Activated CD4-positive, CD25-positive, alpha-beta regulatory T cell treated with anti-CD3 and anti-CD28 coated beads, Interleukin-2, amount 50 U/mL, for 72 hours (primary cell): ENCODE data around the gene CRYBG1.
"Not testable (repeated sequence)": the region's sequence is repeated elsewhere in the genome, so short reads cannot be mapped to it uniquely, and the experiment has no call there.

Experiments used
- DNase-seq: peaks from one replicate; pipeline ENCODE4 v3.0.0; 2021

The CRYBG1 gene

DNA sequence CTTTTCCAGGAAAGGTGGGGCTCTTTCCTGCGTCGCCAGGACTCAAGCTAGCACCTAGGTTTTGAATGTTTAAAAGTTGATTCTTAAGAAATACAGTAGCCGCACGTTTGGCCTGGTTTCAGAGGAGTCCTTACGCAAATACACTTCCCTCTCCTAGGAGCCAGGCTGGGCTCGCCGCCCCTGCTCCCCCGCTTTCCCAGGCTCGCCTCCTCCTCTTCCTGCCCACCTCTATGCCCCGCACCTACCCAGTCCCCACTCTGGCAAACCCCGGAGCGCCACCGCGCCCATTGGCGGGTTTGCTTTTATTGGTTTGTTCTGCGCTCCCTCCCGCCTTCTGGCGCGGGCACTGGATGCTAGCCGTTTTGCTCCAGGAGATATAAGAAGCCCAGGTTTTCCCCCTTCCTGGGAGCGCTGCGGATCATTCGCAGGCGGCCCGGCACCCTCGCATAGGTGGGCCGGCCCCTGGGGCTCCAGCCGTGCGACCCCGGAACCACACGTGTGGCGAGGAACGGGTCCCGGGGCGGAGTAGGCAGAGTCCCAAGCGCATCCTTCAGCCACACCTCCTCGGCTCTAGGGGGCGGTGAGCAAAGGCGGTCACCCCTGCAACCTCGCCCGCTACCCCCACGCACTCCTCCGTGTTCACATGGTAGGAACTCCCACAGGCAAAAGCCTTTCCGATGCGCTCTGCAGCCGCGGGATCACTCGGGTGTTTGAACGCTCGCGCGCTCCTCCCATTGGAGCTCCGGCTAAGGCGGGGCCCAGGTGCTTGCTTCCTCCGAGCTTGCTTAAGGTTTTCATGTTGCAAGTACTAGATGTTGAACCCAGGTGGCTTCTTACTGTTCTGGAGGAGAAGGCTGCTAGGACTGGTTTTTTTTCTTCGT is 149.8 kb downstream of the CRYBG1 start:
- DNase-seq = peak; percentile 61

DNA sequence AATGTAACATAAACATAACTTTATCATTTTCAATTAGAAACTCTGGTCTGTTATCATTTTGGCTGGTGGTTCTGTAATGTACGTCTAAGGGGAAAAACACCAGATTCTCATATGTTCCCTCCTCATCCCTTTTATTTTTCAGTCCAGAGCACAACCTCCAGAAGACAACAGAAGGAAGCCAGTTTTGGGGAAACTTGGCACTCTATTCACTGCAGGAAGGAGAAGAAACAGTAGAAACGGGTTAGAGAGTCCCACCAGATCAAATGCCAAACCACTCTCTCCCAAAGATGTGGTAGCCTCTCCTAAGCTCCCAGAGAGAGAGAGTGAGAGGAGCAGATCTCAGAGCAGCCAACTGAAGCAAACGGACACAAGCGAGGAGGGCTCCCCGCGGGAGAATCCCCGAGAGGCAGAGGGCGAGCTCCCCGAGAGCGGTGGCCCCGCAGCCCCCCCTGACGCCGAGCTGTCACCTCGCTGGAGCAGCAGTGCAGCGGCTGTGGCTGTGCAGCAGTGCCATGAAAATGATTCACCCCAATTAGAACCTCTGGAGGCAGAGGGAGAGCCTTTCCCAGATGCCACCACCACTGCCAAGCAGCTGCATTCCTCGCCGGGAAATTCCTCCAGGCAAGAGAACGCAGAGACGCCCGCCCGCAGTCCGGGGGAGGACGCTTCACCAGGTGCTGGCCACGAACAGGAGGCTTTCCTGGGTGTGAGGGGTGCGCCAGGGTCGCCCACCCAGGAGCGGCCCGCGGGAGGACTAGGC is 151.0 kb downstream of the CRYBG1 start:
- DNase-seq = peak; percentile 38

DNA sequence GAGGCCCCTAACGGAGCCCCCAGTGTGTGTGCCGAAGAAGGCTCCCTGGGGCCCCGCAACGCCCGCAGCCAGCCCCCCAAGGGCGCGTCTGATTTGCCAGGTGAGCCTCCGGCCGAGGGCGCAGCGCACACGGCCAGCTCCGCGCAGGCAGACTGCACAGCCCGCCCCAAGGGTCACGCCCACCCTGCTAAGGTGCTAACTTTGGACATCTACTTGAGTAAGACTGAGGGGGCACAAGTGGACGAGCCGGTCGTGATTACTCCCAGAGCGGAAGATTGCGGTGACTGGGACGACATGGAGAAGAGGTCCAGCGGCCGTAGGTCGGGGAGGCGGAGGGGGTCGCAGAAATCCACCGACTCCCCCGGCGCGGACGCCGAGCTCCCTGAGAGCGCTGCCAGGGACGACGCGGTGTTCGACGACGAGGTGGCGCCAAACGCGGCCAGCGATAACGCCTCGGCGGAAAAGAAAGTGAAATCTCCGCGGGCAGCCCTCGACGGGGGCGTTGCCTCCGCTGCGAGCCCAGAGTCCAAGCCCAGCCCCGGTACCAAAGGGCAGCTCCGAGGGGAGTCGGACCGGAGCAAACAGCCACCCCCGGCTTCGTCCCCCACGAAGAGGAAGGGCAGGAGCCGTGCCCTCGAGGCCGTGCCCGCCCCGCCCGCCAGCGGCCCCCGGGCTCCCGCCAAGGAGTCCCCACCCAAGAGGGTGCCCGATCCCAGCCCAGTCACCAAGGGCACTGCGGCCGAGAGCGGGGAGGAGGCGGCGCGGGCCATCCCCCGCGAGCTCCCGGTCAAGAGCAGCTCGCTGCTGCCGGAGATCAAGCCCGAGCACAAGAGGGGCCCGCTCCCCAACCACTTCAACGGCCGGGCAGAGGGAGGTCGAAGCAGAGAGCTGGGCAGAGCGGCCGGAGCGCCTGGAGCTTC is 151.8 kb downstream of the CRYBG1 start:
- peak; percentile 81 for DNase-seq

DNA sequence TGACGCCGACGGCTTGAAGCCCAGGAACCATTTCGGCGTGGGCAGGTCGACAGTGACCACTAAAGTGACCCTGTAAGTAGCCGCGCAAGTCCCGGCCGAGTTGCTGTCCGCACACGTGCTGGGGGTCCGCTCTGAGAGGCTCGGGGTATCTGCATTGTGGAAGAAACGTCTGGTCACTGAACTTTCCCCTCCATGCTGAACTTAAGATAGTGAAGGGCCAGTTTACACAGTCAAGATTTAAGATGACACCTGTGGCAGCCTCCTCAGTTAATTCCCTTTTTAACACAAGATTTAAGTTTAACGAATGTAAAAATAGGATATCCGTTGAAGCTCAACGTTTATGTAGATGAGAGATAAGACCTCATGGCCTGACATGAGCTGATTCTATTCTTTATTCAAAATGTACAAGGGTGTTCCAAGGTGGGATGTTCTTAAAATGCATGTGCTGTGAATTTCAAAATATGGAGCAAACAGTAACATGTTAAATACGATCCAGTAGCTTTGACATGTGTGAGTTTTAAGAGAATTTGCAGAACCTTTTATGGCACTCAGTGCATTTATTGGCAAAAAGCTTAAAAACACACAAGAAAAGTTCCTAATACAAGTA is 152.6 kb downstream of the CRYBG1 start:
- no peak for DNase-seq

DNA sequence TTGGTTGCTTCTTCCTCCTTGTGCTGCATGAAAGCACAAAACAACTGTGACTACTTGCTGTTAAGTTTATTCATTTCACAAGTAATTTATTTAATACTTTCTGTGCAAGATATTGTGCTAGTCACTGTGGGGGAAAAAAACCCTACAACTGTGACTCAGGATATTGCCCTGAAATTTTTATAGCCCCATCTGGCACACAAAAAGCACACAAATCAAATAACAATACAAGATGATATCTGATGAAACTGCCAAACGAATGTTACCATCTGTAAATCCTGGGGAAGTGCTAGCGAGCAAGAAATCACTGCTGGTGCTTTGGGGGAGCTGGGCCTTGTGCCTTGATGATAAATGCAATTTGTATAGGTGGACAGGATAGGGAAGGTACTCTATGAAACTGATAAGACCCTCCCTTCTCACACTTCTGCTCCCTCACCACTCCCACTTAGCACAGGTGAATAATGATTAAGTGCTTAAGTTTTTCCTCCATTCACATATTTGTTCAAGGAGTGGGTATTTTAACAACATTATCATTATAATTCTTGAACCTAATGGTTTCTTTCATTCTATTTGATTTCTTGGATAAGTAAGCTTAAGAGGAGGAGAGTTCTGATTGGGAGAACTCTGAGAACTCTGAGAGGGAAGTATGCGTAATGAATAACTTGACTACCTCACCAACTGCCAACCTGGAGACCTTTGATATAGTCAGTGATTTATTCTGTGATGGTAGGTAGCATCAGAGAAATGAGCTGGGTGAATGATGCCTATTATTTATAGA is 153.5 kb downstream of the CRYBG1 start:
- DNase-seq = no peak

DNA sequence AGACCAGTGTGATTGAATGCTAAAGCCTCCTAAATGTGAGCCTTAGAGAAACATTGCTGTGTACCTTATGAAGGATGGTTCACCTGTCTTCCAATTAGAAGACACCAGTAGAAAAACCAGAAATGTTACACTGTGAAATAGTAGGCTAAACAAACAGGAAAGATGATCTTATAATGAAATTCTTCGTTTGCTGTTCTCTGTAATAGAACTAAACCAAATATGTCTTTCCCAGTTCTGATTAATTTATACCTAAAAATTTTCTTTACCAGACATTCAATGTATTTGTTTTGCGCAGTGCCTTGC is 154.0 kb downstream of the CRYBG1 start:
- DNase-seq = no peak

DNA sequence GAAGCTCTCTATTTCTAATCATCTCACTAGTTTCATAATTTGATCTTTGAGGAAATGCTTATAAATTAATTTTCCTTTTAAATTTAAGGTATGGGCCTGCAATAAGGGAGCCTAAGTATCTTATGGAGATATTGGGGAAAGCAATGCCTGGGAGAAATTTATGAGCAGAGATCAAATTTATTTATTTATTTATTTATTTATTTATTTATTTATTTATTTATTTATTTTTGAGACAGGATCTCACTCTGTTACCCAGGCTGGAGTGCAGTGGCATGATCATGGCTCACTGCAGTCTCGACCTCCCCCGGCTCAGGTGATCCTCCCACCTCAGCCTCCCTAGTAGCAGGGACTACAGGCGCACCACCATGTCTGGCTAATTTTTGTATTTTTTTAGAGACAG is 155.1 kb downstream of the CRYBG1 start:
- not testable (repeated sequence) for DNase-seq

DNA sequence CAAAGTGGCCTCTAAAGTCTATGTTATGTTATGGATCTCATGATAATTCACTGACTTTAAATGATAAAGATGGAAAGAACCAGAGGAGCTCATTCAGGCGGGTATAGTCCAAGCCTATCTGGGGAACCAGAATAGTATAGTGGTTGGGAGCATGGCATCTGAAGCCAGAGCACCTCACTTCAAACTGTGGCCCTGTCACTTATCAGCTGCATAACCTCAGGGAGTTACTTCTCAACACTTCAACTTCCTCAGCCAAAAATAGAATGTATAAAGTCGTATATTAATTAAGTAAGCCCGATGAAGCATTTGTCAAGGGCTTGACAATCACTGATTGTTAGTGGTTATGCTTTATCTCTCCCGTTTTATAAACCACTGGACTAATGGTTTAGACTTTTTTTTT is 156.1 kb downstream of the CRYBG1 start:
- no peak for DNase-seq

DNA sequence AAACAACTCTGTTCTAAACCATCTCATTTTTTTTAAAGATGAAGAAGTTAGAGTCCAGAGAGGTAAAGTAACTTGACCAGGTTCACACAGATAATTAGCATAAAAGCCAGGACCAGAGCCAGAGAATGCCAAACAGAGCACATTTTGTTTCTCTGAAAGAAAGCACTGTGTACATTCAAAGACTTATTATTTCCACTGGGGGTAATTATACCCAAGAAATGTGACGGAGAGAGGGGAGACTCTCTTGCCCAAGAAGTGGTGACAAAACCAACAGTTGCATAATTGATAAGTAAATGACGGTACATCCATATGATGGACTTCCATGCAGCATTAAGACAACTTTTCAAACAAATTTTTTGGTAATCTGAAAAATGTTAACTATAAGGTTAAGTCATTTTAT is 157.2 kb downstream of the CRYBG1 start:
- no peak for DNase-seq

DNA sequence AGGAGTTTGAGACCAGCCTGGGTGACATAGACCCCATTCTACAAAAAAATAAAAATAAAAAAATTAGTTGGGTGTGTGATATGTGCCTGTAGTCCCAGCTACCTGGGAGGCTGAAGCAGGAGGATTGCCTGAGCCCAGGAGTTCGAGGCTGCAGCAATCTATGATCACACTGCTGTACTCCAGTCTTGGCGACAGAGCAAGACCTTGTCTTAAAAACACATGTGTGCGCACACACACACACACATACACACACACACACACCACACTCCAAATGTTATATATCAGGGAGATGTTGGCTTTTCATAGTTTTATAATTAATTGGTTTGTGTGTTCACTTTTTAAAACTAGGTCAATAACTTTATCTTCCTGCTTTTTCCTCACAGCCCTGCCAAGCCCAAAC is 158.2 kb downstream of the CRYBG1 start:
- DNase-seq = no peak

DNA sequence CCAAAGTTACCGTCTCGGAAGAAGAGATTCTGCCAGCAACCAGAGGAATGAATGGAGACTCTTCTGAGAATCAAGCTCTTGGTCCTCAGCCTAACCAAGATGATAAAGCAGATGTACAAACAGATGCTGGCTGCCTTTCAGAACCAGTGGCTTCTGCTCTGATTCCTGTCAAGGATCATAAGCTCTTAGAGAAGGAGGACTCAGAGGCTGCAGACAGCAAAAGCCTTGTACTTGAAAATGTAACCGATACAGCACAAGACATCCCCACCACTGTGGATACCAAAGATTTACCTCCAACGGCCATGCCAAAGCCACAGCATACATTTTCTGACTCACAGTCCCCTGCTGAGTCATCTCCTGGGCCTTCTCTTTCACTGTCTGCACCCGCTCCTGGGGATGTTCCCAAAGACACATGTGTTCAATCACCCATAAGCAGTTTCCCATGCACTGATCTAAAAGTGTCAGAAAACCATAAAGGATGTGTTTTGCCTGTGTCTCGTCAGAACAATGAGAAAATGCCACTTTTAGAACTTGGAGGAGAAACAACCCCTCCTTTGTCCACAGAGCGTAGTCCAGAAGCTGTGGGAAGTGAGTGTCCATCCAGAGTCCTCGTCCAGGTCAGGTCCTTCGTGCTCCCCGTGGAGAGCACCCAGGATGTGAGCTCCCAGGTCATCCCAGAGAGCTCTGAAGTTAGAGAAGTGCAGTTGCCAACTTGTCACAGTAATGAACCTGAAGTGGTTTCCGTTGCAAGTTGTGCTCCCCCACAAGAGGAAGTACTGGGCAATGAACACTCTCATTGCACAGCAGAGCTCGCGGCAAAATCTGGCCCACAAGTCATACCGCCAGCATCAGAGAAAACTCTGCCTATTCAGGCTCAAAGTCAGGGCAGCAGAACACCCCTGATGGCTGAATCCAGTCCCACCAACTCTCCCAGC is 159.2 kb downstream of the CRYBG1 start:
- DNase-seq = peak; percentile 64

DNA sequence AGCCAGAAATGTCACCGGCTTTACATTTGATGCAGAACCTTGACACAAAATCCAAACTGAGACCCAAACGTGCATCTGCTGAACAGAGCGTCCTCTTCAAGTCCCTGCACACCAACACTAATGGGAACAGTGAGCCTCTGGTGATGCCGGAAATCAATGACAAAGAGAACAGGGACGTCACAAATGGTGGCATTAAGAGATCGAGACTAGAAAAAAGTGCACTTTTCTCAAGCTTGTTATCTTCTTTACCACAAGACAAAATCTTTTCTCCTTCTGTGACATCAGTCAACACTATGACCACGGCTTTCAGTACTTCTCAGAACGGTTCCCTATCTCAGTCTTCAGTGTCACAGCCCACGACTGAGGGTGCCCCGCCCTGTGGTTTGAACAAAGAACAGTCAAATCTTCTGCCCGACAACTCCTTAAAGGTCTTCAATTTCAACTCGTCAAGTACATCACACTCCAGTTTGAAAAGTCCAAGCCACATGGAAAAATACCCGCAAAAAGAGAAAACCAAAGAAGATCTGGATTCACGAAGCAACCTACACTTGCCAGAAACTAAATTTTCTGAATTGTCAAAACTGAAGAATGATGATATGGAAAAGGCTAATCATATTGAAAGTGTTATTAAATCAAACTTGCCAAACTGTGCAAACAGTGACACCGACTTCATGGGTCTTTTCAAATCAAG is 160.3 kb downstream of the CRYBG1 start:
- peak; percentile 71 for DNase-seq

DNA sequence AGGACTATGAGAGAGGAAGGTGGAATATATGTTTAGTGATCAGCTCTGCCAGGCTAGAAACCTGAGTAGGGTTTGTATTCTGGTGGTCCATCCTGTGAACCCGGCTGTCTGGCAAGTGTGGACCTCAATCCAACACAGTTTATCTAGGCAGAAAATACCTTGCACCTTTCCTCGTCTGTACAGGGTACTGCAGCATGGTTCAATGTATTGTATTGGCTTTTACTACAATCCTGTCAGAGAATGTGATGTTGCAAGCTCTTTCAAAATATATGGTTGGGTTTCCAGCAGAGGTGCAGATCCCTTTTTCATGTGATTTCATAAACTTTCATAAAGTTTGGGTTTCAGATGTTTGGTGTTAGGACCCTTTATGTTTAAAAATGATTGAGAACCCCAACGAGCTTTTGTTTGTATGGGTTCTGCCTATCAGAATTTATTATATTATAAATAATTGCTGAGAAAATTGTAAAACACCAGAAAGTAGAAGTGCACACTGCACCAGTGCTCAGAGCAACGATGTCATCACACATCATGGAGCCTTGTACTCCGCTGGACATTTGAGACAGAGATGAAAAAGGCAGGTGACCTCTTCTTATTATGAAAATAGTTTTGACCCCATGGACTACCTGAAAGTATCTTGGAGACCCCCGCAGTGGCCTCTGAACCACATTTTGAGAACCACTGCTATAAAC is 162.2 kb downstream of the CRYBG1 start:
- DNase-seq = no peak

DNA sequence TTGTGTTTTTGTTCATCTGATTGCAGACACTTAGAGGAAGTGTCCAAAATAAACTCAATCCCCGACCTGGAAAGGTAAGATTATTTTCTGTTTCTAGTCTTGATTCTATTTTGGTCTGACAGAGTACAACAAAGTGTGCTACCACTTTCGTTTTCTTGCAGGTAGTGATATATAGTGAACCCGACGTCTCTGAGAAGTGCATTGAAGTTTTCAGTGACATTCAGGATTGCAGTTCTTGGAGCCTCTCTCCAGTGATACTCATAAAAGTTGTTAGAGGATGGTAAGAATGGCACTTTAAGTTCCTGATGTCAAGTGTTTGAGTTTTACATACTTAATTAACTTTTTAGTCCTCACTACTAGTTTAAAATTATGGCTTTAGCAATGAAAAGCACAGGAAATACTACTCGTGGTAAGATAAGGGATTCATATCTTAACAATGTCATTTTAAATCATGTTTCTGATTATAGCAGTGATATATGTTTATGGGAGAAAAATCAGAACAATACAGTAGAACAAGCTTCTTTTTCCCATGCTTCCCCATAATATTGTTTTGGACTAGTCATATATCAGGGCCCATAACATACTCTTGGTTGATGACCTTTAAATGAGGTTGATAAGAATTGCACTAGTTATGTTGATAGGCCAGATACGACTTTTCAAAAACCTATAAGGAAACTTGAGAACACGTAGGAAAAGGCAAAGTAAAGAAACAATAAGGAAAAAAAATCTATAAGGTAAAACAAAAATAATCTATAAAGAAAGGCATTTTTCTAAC is 164.8 kb downstream of the CRYBG1 start:
- DNase-seq = no peak

DNA sequence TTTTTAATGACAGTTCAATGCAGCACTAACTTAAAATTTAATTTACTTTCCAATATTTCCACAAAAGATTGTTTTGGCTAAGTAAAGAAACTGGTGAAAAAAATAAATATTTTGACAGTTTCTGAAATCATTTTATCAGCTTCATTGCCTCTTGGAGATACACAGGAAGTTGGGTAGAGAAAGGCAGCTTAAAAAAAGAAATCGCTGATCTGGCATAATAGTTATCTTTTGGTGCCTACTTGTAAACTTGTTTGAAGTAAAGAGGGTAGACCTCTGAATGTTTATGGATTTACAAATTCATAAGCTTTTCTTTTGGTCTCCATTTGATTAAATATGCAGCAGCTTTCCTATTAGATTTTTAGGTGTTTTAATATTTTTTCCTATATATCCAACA is 165.4 kb downstream of the CRYBG1 start:
- no peak for DNase-seq

DNA sequence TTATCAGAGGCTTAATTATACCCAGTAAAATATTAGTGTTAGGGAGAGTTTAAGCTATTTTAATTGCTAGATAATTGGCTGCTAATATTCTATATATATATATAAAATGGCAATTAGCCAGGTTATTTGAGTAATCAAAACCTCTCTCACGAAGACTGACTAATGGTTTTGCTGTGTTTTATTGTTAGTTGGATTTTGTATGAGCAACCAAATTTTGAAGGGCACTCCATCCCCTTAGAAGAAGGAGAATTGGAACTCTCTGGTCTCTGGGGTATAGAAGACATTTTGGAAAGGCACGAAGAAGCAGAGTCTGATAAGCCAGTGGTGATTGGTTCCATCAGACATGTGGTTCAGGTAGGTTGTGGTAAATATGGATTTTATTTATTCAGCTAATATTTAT is 166.6 kb downstream of the CRYBG1 start:
- no peak for DNase-seq

DNA sequence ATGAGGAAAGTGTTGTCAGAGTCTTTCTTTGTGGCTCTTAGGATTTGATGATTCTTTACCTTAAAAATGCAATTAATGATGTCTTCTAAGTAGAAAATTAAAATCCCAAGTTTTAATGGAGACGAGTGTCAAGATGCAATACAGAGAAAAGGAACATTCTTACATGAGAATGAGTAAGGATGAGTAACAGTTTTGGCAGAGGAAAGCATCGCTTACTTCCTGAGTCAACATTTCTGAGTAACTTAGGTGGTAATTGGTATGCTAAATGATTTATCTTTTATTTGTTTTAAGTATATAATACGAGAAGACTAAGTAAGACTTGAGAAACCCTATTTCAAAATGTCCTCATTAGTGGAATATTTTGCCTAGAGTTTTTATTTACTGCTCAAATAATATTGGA is 167.5 kb downstream of the CRYBG1 start:
- DNase-seq = no peak

DNA sequence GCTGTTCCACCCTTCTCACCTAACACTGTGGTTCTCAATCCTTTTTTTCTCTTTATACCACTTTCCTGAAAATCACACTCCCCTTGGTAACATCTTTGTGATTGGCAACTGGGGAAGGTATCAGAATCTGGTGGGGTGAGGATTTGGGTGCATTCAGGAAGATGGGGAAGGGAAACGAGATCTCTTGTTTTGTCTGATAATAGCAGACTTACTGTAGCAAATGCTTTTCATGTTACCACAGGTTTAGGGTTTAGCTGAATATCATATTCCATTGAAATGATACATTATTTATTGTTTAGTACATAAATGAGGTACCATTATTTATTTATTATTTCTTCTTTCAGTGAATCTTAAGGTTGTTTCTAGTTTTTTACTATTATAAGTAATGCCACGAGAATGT is 168.0 kb downstream of the CRYBG1 start:
- DNase-seq = no peak

DNA sequence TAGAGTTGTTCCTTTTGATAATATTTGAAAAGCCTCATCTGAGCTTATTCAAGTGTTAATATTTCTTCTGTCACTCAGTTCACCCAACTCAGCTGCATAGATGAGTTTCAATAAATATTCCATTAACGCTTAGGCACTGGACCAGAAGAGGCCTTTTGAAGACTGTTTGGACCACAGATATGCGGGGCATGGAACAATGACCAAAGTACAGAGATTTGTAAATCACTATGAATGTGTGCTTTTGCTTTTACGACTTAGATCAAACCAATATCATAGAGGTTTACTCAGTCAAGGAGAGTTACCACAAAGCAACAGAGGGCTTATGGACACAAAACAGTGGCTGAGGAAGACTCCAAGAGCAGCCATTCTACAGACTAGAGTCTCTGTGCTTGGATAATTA is 168.9 kb downstream of the CRYBG1 start:
- no peak for DNase-seq
